CD4-positive, alpha-beta T cell treated with Interleukin-17A for 4 hours (primary cell): ENCODE measurements around the gene TM4SF18.

Source experiments
- DNase-seq: peaks from one replicate; pipeline ENCODE4 v3.0.0-alpha.2; 2020; ENCODE audit warnings: mixed read lengths

The TM4SF18 gene

GRCh38 chr3:149324332-149324731, 9.1 kb downstream of the TM4SF18 start:
- DNase-seq, result no peak

DNA sequence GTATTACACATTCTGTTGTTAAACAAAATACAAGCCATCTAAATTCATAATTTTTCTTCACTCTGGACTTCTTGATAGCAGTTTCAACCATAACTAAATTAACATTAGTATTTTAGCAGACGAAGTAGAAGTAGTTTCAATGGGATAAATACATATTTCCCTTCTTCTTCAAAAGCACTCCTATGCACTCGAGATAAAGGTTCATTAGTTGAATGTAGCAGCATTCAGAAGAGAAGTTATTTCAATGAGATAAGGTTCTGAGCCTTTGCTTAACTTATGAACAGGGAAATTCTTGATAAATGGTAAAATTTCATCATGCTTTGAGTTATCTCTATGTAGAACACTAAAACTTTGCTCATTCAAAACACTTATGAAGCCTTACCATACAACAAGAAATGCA, 11.8 kb downstream of the TM4SF18 start:
- DNase-seq, result no peak

DNA sequence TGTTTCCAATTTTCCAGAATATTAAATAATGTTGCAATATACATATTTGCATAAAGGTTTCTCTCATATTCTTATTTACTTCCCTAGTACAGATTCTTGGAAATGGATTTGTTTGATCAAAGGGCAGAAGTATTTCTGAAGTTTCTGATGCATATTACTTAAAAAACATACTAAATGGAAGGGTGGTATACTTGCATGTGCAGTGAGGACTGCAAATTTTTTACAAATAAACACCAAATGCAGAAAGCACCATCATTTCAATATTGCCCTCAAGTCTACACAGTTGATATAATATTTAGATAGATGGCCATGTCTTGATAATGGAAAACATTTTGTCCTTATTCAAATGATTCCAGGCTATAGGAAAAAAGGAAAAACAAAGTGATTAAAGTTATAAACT, 12.3 kb downstream of the TM4SF18 start:
- DNase-seq, result no peak

DNA sequence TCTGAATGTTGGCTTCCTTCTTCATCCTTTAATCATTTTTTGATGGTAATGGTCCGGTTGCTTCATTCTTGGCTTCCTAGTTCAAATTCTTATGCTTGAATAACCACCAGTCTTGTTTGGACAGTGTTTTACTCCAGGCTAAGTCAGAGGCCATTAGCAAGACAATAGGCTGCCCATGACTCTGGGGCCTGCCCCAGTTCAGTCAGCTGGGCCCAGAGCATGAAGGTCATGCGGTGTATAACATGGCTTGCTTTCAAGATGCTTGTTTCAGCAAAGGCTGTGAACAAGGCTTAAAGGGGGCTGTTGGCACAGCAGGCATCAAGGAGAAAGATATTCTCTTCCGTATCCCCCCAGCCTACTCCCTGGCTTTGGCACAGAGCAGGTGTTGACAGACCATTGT, 13.7 kb downstream of the TM4SF18 start:
- no peak for DNase-seq

- no peak for DNase-seq
Observed at GRCh38 chr3:149317072-149317471, 16.4 kb downstream of the TM4SF18 start.

DNA sequence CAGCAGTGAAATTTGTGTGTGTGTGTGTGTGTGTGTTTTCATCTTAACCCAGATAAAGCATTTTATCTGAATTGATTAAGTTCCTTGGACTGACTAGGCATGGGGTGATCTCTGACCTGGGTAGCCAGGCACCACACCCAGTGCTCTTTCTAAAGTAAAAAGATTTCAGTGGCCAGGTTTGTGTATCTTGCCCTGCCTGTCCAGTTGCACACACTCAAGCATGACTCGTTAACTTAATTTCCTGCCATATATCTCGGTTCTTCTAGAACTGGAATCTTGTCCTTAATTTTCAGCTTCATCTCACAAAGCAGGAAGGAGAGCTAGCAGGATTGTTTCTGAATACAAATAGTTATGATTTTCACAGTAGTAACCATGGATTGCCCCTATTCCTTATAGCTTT, 17.0 kb downstream of the TM4SF18 start:
- no peak for DNase-seq

GRCh38 chr3:149315694-149316093, 17.7 kb downstream of the TM4SF18 start:
- no peak for DNase-seq

- DNase-seq, result no peak
Observed at GRCh38 chr3:149314807-149315578, 18.4 kb downstream of the TM4SF18 start.

GRCh38 chr3:149313542-149313941, 19.9 kb downstream of the TM4SF18 start:
- no peak for DNase-seq

DNA sequence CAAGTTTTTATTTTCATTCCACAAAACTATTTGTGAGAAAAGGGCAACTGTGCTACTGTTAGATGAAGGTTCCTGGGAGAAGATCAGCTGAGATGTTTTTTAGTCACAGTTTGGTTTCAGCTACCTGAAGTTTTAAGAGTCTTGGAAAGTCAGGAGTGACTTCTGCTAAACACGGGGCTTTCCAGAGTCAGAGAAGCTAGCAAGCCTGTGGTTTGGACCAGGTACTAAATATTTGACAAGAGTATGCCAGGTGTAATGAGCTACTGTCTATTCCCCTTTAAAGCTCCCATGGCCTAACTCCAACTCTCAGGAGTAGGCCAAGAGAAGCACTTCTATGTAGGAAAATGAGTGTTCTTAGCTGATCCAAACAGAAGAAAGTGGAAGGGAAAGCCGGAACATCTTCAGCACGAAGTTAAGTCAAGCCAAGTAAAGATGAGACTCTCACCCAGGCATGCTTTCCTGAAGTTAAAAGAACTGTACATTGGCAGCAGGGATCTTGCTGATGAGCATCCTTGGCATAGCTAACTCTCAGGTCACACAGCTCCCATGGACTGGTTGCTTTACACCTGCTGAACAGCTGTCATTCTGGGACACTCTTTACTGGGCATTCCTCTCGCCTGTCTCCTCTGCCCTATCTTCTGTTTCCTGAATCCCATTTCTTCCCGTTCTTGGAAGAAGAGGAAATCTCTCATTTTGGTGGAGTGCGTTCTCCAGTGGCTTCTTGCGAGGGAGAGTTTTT, 22.5 kb downstream of the TM4SF18 start:
- no peak for DNase-seq

DNA sequence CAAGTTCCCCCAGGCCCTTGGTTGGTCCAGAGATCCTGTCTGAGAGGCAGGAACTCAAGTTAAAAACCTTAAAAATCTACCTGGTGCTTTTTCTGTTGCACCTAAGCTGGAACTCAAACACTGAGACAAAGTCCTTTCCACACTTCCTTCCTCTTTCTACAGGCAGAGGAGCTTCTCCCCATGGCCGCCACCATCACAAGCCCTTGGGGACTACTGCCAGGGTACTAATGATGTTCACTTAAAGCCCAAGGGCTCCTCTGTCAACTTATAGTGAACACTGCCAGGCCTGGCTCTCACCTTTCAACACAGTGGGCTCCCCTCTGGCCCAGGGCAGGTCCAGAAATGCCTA, 26.0 kb downstream of the TM4SF18 start:
- DNase-seq, result no peak

DNA sequence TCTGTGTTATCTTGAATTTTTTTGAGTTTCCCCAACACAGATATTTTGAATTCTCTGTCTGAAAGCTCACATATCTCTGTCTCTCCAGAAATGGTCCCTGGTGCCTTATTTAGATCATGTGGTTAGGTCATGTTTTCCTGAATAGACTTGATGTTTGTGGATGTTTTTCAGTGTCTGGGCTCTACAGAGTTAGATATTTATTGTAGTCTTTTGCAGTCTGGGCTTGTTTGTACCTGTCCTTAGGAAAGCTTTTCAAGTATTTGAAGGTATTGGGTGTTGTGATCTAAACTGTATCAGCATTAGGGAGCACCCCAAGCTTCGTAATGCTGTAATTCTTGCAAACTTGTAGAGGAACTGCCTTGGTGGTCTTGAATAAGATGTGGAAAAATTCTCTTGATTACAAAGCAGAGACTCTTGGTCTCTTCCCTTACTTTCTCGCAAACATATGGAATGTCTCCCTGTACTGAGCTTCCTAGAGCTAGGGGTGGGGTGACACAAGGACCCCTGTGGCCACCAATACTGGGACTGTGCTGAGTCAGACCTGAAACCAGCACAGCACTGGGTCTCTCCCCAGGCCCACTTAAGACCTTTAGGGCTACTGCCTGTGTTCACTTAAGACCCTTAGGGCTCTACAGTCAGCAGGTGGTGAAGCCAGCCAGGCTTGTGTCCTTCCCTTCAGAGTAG, 26.5 kb downstream of the TM4SF18 start:
- no peak for DNase-seq

DNA sequence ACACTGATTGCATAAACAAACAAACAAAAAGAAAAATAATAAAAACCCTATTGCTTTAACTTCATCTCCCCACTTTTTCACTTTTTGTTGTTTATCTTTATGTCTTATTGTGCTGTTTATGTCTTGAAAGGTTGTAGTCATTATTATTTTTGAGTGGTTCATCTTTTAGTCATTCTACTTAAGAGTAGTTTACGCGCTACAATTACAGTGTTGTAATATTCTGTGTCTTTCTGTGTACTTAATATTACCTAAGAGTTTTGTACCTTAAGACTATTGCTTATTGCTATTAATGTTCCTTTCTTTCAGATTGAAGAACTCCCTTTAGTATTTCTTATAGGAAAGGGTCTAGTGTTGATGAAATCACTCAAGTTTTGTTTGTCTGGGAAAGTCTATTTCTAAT, 28.1 kb downstream of the TM4SF18 start:
- no peak for DNase-seq

DNA sequence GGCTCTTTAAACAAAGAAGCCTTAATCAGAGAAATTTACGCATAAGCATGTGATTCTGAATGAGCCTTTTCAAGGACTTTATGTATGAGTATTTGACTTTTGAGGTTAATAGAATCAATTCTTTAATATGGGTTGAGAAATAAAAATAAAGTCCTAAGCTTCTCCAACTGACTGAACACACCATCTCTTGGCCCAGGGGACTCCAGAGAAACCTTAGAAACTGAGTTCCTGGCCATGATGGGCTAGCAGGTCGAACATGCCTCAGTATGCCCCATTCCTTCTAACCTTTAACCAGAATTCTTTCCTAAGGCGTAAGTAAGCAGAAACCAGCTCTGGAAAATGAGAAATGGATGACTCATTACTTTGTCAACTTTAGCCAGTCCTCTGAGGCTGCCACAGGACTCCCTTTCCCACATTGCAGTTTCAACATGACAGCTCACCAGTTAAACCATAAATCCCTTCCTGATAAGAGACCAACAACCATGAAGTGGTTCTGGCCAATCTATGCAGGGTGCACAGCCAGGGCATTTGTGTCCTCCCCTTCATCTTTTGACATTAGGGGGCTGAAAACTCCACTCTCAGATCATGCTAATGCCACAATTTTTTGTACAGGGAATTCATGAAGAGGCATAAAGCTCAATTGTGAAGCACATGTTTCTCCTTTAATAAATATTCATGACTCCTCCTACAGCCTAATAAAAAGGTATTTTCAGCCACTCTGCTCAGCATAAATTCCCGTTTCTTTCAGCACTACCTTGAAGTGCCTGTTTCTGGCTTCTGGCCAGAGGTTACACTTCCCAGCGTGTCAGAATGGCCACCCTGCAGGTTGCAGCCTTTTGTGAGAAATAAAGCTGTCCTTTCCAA, 33.3 kb downstream of the TM4SF18 start:
- DNase-seq, result no peak

DNA sequence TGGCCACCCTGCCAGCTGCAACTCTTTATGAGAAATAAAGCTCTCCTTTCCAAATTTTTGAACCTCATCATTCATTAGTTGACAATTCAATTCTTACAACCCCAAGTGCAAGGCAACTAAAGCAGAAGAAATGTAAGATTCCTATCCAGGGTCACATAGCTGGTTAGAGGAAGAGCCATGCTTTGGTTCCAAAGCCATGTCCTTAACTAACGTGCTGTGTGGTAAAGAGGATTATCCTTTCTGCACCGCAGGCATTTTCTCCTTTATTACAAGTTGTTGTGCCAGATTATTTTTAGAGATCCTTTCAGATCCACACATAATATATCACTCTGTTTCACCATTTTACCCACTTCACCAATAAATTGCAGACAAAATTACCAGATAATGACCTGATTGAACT, 36.5 kb downstream of the TM4SF18 start:
- no peak for DNase-seq

- no peak for DNase-seq
Observed at GRCh38 chr3:149292666-149293065, 40.8 kb downstream of the TM4SF18 start.

DNA sequence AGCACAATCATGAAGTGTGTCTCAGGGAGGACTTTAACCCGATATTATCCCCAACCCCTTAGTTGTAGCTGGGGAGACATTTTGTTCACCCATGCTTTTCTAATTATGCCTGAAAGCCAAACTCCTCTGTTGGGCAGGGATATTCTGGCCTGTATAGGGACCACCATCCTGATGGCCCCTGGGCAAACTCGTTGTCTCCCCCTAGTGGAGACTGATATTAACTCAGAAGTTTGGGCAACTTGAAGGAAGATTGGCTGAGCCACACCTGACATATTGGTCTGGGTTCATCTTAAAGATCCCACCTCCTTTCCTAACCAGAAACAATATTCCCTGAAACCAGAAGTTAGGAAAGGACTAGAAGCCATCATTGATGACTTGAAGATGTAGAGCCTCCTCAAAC, 42.3 kb downstream of the TM4SF18 start:
- no peak for DNase-seq

- DNase-seq, result no peak
Observed at GRCh38 chr3:149288655-149289054, 44.8 kb downstream of the TM4SF18 start.

DNA sequence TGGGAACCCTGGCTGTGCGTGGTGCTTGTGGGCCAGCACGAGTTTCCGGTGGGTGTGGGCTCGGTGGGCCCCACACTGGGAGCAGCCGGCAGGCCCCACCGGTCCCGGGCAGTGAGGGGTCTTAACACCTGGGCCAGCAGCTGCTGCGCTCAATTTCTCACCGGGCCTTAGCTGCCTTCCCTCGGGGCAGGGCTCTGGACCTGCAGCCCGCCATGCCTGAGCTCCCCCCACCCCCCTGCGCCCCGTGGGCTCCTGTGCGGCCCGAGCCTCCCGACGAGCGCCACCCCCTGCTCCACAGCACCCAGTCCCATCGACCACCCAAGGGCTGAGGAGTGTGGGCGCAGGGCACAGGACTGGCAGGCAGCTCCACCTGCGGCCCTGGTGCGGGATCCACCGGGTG, 49.4 kb downstream of the TM4SF18 start:
- no peak for DNase-seq

GRCh38 chr3:149283401-149283800, 50.0 kb downstream of the TM4SF18 start:
- no peak for DNase-seq

GRCh38 chr3:149282836-149283235, 50.6 kb downstream of the TM4SF18 start:
- DNase-seq, result no peak

GRCh38 chr3:149282322-149282721, 51.1 kb downstream of the TM4SF18 start:
- DNase-seq, result no peak
